Left colon (tissue), 2 donors: ENCODE data around the gene ARPP21. TPM values are rescaled to one million over a fixed set of nuclear protein-coding genes. Genes with fewer than 3 reads are reported as not detected.

Experiments used
- ATAC-seq: fragments of 200-7000 bp; cut with Tn5 transposase; one replicate; pipeline ENCODE4 v1.9.1; 2020; ENCODE audit warnings: mild to moderate bottlenecking, moderate library complexity
- DNase-seq, 2 donors: peaks; one replicate each; pipeline ENCODE4 v3.0.0-alpha.2; 2020
- intact Hi-C, 2 donors: fragments of 100-400 bp; cut with DNase I in 1 of 2; cut with micrococcal nuclease in 1 of 2; formaldehyde crosslinking; loops; one replicate each; pipeline versions ENCODE4 v1.11.2 to v1.14.0; 2022; cut with DNase I, micrococcal nuclease
- total RNA-seq, 2 donors: library from RNA; stranded (reverse); fragmentation: NEBNext Ultra II Directional; extraction: Animal tissue kit (Norgen Biotek cat#: 25700); gene quantifications; one replicate each; pipeline ENCODE4 v1.2.1, GENCODE V29; 2021
- donor health status: DM: no; HTN: no; CAD: no.
- donor health status: DM: yes; HTN: yes; CAD: no.

ARPP21 gene
- total RNA-seq, 2 donors from 2014 or later = 0.14 TPM; not detected in 1

DNA sequence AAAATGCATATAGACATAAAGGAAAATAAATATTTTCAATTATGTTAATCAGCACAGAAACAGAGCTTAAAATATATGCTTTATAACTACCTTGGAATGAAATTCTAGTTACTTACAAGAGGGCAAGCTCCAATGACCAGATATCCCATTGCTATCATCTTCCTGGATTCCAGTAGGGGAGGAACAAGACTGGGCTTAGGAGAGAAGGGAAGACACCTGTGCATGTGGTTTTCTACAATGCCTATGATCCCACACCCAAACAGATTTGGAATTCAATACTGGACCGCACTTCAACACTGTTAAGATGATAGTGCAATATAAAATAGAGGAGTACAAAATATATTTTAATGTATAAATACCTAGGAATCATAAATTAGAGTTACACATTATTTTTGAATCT lies 79.6 kb downstream of the ARPP21 start:
- ATAC-seq (no peak), DNase-seq (no peak)
- intact Hi-C loops = no loop called here

DNA sequence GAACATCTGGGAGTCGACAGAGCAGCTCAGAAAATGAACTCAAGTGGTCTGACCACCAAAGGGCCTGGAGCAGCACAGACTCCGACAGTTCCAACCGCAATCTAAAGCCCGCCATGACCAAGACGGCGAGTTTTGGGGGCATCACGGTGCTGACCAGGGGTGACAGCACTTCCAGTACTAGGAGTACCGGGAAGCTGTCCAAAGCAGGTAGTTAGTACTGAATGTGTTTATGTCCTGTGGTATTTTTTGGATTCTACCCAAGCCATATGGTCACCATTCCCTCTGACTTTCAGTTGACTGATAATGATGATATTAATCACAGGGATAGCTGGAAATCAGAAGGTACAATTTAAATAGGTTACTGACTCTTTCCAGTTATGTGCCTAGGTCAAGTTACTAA lies 82.3 kb downstream of the ARPP21 start:
- ATAC-seq (no peak), DNase-seq (no peak)
- intact Hi-C loops = no loop called here

DNA sequence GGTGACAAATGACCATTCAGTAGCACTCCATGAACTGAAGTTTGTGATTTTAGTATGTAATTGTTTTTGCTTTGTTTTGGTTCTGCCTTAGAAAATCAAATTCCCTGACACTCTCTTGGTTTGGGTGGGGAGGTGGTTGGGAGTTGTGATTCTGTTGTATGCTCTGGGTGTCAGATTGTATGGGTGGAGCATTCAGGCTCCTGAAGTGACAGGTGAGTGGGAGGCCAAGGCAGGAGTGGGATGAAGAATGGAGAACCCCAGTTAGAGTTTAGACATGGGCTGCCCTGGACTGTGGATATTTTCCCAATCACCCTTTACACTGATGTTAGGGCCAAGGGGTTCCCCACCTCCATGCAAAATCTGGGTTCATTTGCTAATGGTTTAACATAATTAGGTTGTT lies 83.6 kb downstream of the ARPP21 start:
- intact Hi-C loops = no loop called here
- DNase-seq = no peak
- ATAC-seq = no peak

DNA sequence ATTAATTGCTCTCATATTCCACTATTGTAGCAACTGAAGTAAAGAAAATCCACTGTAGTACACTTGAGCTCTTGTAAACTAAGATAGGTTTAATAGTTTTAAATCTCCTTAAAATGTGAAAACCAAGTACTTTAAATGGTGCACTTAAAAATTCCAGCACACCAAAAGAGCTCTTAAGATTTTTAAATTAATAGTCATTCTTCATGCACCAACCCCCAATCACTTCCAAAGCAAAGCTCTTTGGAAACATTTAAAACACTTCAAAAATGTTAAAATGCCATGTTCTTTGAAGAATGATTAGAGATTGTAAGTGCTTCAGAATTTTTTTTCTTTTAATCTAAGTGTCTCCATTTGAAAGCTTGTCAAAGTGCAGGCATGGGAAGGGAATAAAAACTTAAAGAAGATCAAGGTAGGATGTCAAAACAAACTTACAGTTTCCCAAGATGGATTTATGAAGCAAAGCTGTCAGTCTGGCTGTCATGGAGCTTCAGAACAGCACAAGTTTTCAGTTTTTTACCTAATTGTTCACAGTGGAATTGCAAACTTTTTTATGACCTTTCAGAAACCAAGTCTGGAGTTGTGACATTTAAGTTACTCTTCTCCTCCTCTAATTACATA lies 84.3 kb downstream of the ARPP21 start:
- no peak for DNase-seq
- ATAC-seq = no peak
- intact Hi-C loops = no loop called here

DNA sequence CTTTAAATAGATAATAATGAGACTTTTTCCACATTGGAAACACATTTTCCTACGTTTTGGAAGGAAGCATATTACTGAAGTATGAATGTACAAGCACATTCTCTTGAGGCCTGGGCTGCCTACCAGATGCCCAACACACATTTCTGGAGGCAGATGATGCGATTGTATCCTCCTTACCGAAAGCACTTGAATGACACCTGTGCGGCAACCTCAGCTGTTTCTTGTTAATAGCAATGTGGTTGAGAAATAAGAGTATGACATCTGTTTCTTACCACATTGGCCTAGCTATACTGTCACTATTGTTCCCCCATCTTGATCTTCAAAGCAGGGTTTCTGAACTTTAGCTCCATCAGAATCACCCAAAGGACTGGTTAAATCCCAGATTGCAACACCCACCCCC lies 84.8 kb downstream of the ARPP21 start:
- DNase-seq (no peak), ATAC-seq (no peak)
- intact Hi-C loops = no loop called here

DNA sequence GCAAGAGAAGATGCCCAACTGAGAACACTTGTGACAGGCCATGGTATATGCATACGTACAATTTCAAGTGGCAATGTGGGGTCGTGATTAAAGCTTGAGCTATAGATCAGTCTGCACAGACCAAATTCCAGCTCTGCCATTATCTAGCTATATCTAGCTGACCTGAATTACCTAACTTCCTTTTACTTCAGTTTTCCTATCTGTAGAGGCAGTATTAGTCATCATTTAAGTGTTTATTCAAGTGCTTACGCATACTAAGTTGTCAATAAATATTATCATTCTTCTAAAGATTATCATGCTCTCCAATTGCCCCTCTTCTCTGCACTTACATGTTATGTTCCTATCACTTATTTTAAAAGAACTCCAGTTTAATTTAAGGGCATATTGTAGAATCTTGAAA lies 87.9 kb downstream of the ARPP21 start:
- DNase-seq (no peak), ATAC-seq (no peak)
- intact Hi-C loops = no loop called here

DNA sequence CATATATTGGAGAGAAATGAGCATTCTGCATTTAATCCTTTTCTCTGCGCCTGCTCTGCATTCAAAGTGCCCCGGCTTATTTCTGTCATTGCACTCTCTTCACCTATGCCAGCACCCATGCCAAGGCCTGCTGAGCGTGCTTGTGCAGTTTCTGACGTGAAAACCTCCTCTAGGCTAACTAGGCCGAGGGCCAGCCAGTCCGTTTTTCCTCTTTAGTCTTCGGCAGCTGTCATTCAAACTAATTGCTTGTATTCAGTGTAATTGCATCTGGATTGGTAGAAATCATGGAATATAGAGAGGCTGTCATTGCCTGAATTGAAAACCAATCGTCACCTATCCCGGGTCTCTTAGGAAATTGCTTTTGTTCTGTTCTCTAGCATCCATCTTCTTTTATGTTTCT lies 94.0 kb downstream of the ARPP21 start:
- intact Hi-C loops = no loop called here
- DNase-seq (no peak), ATAC-seq (no peak)

DNA sequence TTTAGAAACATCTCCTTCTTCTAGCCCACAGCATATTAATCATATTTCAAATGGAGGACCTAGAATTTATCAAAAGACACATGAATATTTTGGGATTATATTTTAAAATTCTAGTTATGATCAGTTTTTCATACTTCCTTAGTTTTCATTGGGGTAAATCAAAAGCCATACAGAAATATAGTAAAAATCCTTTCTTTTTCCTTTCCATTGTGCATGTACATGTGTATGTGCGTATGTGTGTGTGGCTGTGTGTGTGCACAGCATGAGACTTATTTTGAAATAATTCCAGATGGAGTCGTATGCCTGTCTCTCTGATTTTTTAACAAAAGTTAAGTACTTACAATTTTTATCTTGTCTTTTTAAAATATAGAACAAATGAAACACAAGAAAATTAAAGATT lies 94.5 kb downstream of the ARPP21 start:
- DNase-seq = no peak
- ATAC-seq = no peak
- intact Hi-C loops = no loop called here

DNA sequence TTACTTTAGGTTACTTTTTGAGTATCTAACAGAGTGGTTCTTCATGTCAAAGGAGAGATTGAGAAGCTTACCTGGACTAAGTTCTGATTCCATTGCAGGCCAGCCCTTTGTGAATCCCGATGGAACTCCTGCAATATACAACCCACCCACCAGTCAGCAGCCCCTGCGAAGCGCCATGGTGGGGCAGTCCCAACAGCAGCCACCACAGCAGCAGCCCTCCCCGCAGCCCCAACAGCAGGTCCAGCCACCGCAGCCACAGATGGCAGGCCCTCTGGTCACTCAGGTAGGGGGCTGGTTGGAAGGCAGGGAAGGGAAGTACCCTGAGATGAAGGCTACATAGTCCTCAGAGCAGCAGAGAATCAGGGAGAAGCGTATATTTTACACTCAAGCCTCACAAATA lies 97.8 kb downstream of the ARPP21 start:
- ATAC-seq = no peak

DNA sequence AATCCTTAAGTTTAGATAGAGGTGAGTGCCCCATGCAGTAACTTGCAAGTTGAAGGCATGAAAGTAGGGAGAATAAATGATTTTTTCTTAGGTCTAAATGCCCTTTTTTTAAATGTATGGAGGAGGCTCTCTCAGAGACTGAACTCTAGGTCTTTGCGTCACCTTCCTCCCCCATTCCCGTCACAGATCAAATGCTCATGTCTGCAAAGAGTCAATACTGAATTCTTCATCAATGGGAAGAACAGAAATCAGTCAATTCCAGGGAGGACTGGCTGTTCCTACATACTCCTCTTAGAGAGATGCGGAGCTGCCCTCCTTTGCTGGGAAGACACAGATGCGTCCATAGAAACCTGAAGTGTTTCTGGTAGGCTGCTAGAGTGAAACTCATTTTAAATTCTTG lies 98.2 kb downstream of the ARPP21 start:
- DNase-seq = no peak
- intact Hi-C loops = no loop called here
- ATAC-seq = no peak

More for the DNA sequence above, 97.8 kb downstream of the ARPP21 start:
- intact Hi-C loops = no loop called here
- DNase-seq = no peak

DNA sequence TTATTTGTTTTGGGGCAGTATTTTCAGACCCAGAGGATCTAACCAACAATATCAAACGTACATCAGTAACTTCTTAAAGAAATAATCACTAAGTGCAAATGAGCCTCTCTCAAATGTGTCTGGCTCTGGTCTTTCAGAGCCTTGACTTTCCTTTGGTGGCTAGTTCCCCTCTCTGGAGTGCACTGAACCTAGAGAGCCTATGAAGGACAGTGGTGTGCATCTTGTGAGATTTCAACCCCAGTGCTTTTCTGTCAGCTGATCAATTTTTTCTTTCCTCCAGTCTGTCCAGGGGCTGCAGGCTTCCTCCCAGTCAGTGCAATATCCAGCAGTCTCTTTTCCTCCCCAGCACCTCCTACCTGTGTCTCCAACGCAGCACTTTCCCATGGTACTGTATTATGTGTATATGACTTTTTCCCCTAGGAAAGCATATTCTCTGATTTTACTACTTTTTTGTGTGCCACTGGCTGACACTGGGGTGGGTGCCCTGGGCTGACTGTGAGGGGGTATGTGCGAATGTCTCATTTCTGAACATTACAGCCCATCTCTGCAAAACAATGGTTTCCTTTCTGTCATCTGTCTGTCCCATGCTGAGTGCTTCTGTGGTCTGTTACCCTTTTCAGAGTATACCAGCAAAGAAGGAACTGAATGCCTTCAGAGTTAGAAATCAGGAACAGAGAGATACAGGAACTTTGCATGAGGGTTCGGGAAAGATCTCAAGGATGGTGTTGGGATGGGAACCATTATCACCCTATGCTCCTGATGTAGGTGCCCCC lies 98.8 kb downstream of the ARPP21 start:
- intact Hi-C loops = no loop called here
- no peak for ATAC-seq
- DNase-seq = no peak

DNA sequence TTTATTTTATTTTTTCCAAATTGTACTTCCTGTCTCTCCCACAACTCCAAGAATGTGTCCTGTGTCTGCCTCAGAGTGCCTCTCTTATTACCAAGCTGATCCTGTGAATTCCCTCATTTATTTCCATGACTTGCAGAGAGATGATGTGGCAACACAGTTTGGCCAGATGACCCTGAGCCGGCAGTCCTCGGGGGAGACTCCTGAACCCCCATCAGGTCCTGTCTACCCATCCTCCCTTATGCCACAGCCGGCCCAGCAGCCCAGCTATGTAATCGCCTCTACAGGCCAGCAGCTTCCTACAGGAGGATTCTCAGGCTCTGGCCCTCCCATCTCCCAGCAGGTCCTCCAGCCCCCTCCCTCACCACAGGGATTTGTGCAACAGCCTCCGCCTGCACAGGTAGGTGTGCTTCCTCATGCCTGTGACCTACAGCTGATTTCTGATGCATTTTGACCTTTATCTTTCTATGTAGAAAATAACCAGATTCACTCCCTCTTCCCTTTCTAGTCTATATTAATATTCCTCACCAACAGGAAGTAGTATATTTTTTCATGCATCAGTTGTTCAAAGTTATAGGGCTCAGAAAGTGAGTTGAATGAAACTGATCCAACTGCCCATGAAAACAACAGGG lies 100.0 kb downstream of the ARPP21 start:
- DNase-seq (no peak), ATAC-seq (no peak)
- intact Hi-C loops = no loop called here

DNA sequence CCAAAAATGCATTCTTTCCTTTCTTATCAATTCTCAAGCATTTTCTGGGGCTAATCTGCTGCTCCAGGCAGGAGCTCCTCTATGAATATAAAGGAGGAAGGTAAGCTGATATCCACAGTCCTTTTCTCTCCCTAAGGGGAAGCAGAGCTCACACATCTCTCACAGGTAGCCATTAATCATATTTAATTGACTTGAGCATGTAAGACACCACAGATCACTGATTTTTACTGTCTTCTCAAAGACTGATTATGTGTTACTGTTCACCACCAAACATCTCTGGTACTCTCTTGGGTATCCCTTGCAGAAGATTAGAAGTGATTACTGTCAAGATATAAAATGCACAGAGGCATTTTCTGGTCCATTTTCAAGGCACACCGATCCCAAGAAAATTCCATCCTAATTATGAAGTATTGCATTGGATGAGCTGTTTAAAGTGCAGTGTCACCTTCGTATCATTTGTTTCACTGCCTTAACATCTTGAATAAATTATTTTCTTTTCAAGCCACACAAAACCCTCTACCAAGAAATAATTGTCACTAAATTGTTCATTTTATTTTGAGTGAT lies 100.7 kb downstream of the ARPP21 start:
- no peak for ATAC-seq
- DNase-seq = no peak
- intact Hi-C loops = no loop called here

DNA sequence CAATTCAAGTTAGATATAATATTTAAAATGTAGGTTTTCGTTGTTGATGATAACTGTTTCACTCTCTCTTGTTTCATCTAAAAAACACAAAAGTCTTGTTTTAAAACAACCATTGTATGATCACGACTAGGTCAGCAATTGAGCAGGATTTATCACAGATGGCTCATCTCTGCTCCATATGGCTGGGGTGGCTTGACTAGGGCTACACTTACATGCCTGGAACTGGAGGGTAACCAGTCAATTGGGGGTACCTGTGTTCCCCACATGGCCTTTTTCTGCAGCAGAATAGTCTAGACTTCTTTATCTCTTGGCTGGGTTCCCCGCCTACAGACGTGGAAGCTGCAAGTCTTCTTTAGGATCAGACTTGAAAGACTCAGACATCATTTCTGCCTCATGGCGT lies 103.9 kb downstream of the ARPP21 start:
- intact Hi-C loops = no loop called here
- no peak for DNase-seq
- ATAC-seq = no peak

DNA sequence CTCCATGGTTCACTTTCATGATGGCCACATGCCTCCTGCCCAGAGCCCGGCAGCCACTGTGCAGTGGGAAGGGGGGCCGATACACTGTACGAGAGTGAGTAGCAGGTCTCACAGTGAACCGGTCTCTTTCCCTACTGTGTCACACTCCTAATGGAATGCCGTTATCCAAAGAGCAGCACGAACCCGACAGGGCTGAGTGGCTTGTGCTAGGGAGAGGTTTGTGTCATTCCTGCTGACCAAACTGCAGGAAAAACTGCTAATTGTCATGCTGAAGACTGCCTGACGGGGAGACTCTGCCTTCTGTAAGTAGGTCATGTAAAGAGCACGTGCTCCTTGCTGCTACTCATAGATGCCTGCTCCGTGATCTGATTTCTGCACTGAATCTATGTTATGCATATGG lies 105.1 kb downstream of the ARPP21 start:
- ATAC-seq (no peak), DNase-seq (no peak)
- intact Hi-C loops = no loop called here

DNA sequence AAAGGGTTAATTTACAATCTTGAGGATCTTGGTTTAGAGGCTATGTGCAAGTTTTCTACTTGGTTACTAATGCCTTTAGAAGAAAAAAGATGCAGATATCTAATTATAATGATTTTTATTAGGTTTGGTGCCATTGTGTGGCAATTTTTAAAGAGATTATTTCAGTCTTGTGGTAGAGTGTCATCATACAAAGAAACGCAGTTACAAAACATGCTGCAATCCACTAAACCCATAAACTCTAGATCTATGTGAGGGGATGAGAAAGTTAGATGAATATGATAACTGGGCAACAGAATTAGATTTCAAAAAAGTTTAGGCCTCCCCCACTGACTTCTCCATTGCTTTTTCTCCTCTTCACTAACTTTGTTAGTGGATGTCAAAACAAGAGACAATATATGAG lies 106.0 kb downstream of the ARPP21 start:
- intact Hi-C loops = no loop called here
- ATAC-seq (no peak), DNase-seq (no peak)

DNA sequence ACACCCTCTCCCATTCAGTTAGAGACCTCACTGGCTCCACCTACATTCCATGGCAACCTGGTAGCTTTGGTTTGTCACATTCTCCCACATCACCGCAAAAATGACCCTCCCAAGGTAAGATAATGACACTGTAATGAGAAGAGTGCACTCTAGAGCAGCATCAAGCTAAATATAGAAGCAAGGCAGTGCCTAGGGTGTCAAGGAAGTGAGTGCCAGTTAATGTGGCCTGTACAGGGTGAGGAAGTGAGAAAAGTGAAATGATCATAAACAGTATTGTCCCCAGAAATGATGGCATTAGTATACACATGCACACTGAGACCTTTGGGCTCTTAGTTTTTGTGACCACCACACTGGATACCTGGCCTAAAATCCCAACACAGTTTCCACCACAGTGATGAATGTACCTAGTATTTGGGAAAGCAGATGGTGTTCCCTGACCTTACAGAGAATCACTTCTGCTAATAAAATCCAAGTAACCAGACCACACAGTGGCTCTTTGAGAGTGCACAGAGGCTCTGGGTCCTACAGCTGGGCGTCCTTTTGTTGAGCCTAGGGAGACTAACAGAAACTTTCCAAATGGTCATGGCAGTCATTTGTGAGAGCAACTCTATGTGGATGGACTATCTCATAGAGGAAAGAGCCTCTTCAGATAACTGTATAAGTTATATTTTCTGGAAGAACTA lies 106.6 kb downstream of the ARPP21 start:
- DNase-seq (no peak), ATAC-seq (no peak)
- intact Hi-C loops = no loop called here

DNA sequence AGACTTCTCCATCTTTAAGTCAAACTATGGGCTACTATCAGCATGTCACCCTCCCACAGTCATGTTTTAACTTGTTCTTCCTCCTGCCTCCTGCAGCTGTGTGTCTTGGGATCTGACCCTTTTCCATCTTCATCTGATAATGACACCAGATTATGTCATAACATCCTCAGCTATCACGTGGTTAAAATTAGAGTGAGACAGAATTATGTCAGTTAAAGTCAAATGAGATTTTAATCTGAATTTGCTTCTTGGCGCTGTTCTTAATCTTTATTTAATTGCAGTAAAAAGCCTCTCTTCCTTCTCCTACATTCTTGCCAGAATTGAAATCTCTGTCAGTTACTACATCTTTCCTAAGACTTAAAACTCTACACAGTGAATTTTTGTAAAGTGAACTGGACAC lies 107.2 kb downstream of the ARPP21 start:
- intact Hi-C loops = no loop called here
- no peak for DNase-seq
- ATAC-seq = no peak

DNA sequence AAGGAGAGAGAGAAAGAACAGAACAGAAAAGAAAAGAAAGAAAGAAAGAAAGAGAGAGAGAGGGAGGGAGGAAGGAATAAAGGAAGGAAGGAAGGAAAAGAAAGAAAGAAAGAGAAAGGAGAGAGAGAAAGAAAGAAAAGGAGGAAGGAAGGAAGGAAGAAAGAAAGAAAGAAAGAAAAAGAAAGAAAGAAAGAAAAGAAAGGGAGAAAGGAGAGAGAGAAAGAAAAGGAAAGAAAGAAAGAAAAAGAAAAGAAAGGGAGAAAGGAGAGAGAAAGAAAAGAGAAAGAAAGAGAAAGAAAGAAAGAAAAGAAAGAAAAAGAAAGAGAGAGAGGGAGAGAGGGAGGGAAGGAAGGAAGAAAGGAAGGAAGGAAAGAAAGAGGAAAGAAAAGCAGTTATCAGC lies 108.8 kb downstream of the ARPP21 start:
- intact Hi-C loops = no loop called here
- ATAC-seq (no peak), DNase-seq (no peak)

DNA sequence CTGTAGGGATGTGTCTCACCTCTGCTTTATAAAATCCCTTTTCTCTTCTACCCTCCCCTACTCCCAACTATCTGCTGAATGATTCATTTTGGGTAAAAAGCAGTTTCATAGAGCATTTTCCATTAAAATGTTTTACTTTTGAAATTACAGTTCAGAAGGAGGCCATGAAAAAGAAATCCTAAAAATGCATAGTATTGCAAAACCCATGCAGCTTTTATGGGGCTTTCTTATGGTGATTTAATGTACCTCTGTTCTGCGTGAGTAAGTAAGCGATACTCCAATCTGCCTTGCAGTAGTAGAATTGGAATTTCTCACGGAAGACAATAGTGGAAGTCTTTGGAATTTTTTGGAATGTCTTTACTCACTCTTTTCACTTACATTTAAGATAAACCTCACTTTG lies 111.9 kb downstream of the ARPP21 start:
- intact Hi-C loops = no loop called here
- ATAC-seq (no peak), DNase-seq (no peak)
